ENCODE measurements around the gene CRB2.
"Not testable (repeated sequence)": the region's sequence is repeated elsewhere in the genome, so short reads cannot be mapped to it uniquely, and the experiment has no call there.

Gene CRB2

DNA sequence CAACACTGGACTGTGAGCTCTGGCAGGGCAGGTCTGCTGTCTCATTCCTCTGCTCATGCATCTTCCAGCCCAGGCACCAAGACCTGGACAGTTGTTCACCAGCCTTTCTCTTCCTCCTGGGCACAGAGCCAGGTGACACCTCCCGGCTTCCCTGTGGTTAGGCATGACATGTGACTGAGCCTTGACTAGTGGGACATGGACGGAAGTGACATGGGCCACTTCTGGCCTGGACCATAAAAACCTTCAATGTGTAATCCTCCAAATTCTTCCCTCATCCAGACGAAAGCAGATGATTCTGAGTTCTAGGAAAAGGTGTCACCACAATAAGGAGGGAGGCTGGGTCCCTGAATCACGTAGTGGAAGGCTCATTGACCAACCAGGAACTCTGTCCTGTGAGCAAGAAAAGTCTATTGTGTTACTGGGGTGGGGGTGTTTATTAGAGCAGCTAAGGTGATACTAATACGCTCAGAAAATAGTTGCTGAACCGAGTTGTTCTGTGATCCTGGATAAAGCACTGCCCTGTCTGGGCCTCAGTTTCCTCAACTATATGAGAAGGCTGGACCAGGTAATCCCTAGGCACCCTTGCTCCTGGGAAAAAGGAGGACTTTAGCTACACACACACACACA, 26.6 kb upstream of the CRB2 start:
- Histone ChIP-seq H3K9me3 (ENCODE audit: control insufficient read depth in 2 of 2, low read length in 2 of 2) (no peaks in the 10 kb centered on the region), H3K27ac (ENCODE audit: low read length) (no peak overlapping the region), H3K4me3 (ENCODE audit: low read length in 2 of 2) (no peak overlapping the region), H3K4me1 (ENCODE audit: control insufficient read depth, insufficient read depth, low read length) (peaks cover 3% of the 10 kb centered on the region), H3K9ac (ENCODE audit: low read length in 2 of 2) (no peak overlapping the region), H3K27me3 (ENCODE audit: control insufficient read depth in 1 of 2, insufficient read depth in 2 of 2, low read length in 2 of 2) (no peaks in the 10 kb centered on the region), H3K36me3 (ENCODE audit: control insufficient read depth in 2 of 2, insufficient read depth in 2 of 2, low read length in 2 of 2) (no peaks in the 10 kb centered on the region)

- no peak overlapping the region for H3K9ac ChIP-seq (ENCODE audit: low read length in 2 of 2)
- H3K4me3 ChIP-seq (ENCODE audit: low read length in 2 of 2), result no peak overlapping the region
- H3K36me3 ChIP-seq (ENCODE audit: control insufficient read depth in 2 of 2, insufficient read depth in 2 of 2, low read length in 2 of 2), result no peaks in the 10 kb centered on the region
- H3K9me3 ChIP-seq (ENCODE audit: control insufficient read depth in 2 of 2, low read length in 2 of 2), result no peaks in the 10 kb centered on the region
- no peak overlapping the region for H3K27ac ChIP-seq (ENCODE audit: low read length)
- H3K27me3 ChIP-seq (ENCODE audit: control insufficient read depth in 1 of 2, insufficient read depth in 2 of 2, low read length in 2 of 2), result no peaks in the 10 kb centered on the region
- H3K4me1 ChIP-seq (ENCODE audit: control insufficient read depth, insufficient read depth, low read length), result peaks cover 14% of the 10 kb centered on the region
Measured at GRCh38 chr9:123331346-123332060, 24.5 kb upstream of the CRB2 start.

GRCh38 chr9:123333058-123333669, 22.8 kb upstream of the CRB2 start:
- peaks cover 11% of the 10 kb centered on the region for H3K4me1 ChIP-seq (ENCODE audit: control insufficient read depth, insufficient read depth, low read length)

DNA sequence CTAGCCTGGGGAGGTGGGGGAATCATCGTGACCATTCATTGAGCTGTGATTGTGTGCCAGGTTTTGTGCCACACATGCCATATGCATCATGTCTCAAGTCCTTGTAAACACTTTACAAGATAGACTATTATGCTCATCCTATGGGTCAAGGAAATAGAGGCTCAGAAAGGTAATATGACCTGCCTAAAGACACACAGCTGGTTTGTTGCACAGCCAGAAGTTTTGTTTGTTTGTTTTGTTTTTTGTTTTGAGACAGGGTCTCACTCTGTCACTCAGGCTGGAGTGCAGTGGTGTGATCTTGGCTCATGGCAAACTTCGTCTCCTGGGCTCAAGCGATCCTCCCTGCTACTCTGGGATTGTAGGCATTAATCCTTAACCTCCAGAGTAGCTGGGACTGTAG, 21.4 kb upstream of the CRB2 start:
- H3K9me3 ChIP-seq (ENCODE audit: control insufficient read depth in 2 of 2, low read length in 2 of 2), result no peaks in the 10 kb centered on the region
- no peaks in the 10 kb centered on the region for H3K36me3 ChIP-seq (ENCODE audit: control insufficient read depth in 2 of 2, insufficient read depth in 2 of 2, low read length in 2 of 2)
- no peaks in the 10 kb centered on the region for H3K27me3 ChIP-seq (ENCODE audit: control insufficient read depth in 1 of 2, insufficient read depth in 2 of 2, low read length in 2 of 2)
- no peak overlapping the region for H3K27ac ChIP-seq (ENCODE audit: low read length)
- H3K9ac ChIP-seq (ENCODE audit: low read length in 2 of 2), result no peak overlapping the region
- peaks cover 18% of the 10 kb centered on the region for H3K4me1 ChIP-seq (ENCODE audit: control insufficient read depth, insufficient read depth, low read length)
- H3K4me3 ChIP-seq (ENCODE audit: low read length in 2 of 2), result no peak overlapping the region

More at GRCh38 chr9:123333058-123333669, 22.8 kb upstream of the CRB2 start:
- H3K9ac ChIP-seq (ENCODE audit: low read length in 2 of 2); H3K4me3 ChIP-seq (ENCODE audit: low read length in 2 of 2); H3K9me3 ChIP-seq (ENCODE audit: control insufficient read depth in 2 of 2, low read length in 2 of 2); H3K36me3 ChIP-seq (ENCODE audit: control insufficient read depth in 2 of 2, insufficient read depth in 2 of 2, low read length in 2 of 2); H3K27me3 ChIP-seq (ENCODE audit: control insufficient read depth in 1 of 2, insufficient read depth in 2 of 2, low read length in 2 of 2); H3K27ac ChIP-seq (ENCODE audit: low read length): not testable (repeated sequence)

- peak overlapping the region in 1 of 2 donors; percentile 5 for H3K9ac ChIP-seq (ENCODE audit: low read length in 2 of 2)
- H3K4me3 ChIP-seq (ENCODE audit: low read length in 2 of 2), result no peak overlapping the region
- peaks cover 25% of the 10 kb centered on the region for H3K4me1 ChIP-seq (ENCODE audit: control insufficient read depth, insufficient read depth, low read length)
- no peaks in the 10 kb centered on the region for H3K36me3 ChIP-seq (ENCODE audit: control insufficient read depth in 2 of 2, insufficient read depth in 2 of 2, low read length in 2 of 2)
- H3K27ac ChIP-seq (ENCODE audit: low read length), result peak overlapping the region; percentile 49
- H3K9me3 ChIP-seq (ENCODE audit: control insufficient read depth in 2 of 2, low read length in 2 of 2), result no peaks in the 10 kb centered on the region
- no peaks in the 10 kb centered on the region for H3K27me3 ChIP-seq (ENCODE audit: control insufficient read depth in 1 of 2, insufficient read depth in 2 of 2, low read length in 2 of 2)
Measured at GRCh38 chr9:123335193-123335985, 20.6 kb upstream of the CRB2 start.

GRCh38 chr9:123335986-123336329, 20.0 kb upstream of the CRB2 start:
- H3K27me3 ChIP-seq (ENCODE audit: control insufficient read depth in 1 of 2, insufficient read depth in 2 of 2, low read length in 2 of 2), result no peaks in the 10 kb centered on the region
- peaks cover 28% of the 10 kb centered on the region for H3K4me1 ChIP-seq (ENCODE audit: control insufficient read depth, insufficient read depth, low read length)
- H3K9me3 ChIP-seq (ENCODE audit: control insufficient read depth in 2 of 2, low read length in 2 of 2), result no peaks in the 10 kb centered on the region
- no peak overlapping the region for H3K4me3 ChIP-seq (ENCODE audit: low read length in 2 of 2)
- H3K27ac ChIP-seq (ENCODE audit: low read length), result no peak overlapping the region
- H3K9ac ChIP-seq (ENCODE audit: low read length in 2 of 2), result no peak overlapping the region
- no peaks in the 10 kb centered on the region for H3K36me3 ChIP-seq (ENCODE audit: control insufficient read depth in 2 of 2, insufficient read depth in 2 of 2, low read length in 2 of 2)

DNA sequence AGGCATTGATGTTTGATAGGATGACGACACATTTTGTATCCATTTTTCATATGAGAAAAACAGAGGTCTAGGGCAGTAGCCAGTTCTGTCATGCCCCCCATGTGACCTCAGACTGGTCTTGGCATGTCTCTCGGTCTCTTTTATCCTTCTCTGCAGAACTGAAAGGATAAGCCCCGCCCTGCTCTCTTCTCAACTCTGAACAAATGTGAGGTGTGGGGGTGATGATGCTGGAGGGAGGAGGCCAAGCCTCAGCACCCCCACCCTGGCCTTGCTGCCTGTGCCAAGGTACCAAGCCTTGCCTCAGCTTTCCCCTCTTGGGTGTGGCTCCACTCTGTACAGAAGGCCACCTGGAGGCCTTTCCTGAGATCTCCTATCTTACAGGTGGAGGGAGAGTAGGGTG, 19.5 kb upstream of the CRB2 start:
- Histone ChIP-seq H3K36me3 (ENCODE audit: control insufficient read depth in 2 of 2, insufficient read depth in 2 of 2, low read length in 2 of 2) (no peaks in the 10 kb centered on the region), H3K4me1 (ENCODE audit: control insufficient read depth, insufficient read depth, low read length) (peaks cover 28% of the 10 kb centered on the region), H3K27me3 (ENCODE audit: control insufficient read depth in 1 of 2, insufficient read depth in 2 of 2, low read length in 2 of 2) (no peaks in the 10 kb centered on the region), H3K4me3 (ENCODE audit: low read length in 2 of 2) (no peak overlapping the region), H3K9ac (ENCODE audit: low read length in 2 of 2) (no peak overlapping the region), H3K9me3 (ENCODE audit: control insufficient read depth in 2 of 2, low read length in 2 of 2) (no peaks in the 10 kb centered on the region), H3K27ac (ENCODE audit: low read length) (no peak overlapping the region)

GRCh38 chr9:123336959-123337358, 19.0 kb upstream of the CRB2 start:
- Histone ChIP-seq H3K36me3 (ENCODE audit: control insufficient read depth in 2 of 2, insufficient read depth in 2 of 2, low read length in 2 of 2) (no peaks in the 10 kb centered on the region), H3K4me3 (ENCODE audit: low read length in 2 of 2) (no peak overlapping the region), H3K9ac (ENCODE audit: low read length in 2 of 2) (no peak overlapping the region), H3K27me3 (ENCODE audit: control insufficient read depth in 1 of 2, insufficient read depth in 2 of 2, low read length in 2 of 2) (no peaks in the 10 kb centered on the region), H3K4me1 (ENCODE audit: control insufficient read depth, insufficient read depth, low read length) (peaks cover 28% of the 10 kb centered on the region), H3K9me3 (ENCODE audit: control insufficient read depth in 2 of 2, low read length in 2 of 2) (no peaks in the 10 kb centered on the region), H3K27ac (ENCODE audit: low read length) (no peak overlapping the region)

- peaks cover 28% of the 10 kb centered on the region for H3K4me1 ChIP-seq (ENCODE audit: control insufficient read depth, insufficient read depth, low read length)
- no peak overlapping the region for H3K4me3 ChIP-seq (ENCODE audit: low read length in 2 of 2)
- H3K27me3 ChIP-seq (ENCODE audit: control insufficient read depth in 1 of 2, insufficient read depth in 2 of 2, low read length in 2 of 2), result no peaks in the 10 kb centered on the region
- H3K9me3 ChIP-seq (ENCODE audit: control insufficient read depth in 2 of 2, low read length in 2 of 2), result no peaks in the 10 kb centered on the region
- H3K9ac ChIP-seq (ENCODE audit: low read length in 2 of 2), result no peak overlapping the region
- no peak overlapping the region for H3K27ac ChIP-seq (ENCODE audit: low read length)
- H3K36me3 ChIP-seq (ENCODE audit: control insufficient read depth in 2 of 2, insufficient read depth in 2 of 2, low read length in 2 of 2), result no peaks in the 10 kb centered on the region
Measured at GRCh38 chr9:123337971-123338370, 18.0 kb upstream of the CRB2 start.

DNA sequence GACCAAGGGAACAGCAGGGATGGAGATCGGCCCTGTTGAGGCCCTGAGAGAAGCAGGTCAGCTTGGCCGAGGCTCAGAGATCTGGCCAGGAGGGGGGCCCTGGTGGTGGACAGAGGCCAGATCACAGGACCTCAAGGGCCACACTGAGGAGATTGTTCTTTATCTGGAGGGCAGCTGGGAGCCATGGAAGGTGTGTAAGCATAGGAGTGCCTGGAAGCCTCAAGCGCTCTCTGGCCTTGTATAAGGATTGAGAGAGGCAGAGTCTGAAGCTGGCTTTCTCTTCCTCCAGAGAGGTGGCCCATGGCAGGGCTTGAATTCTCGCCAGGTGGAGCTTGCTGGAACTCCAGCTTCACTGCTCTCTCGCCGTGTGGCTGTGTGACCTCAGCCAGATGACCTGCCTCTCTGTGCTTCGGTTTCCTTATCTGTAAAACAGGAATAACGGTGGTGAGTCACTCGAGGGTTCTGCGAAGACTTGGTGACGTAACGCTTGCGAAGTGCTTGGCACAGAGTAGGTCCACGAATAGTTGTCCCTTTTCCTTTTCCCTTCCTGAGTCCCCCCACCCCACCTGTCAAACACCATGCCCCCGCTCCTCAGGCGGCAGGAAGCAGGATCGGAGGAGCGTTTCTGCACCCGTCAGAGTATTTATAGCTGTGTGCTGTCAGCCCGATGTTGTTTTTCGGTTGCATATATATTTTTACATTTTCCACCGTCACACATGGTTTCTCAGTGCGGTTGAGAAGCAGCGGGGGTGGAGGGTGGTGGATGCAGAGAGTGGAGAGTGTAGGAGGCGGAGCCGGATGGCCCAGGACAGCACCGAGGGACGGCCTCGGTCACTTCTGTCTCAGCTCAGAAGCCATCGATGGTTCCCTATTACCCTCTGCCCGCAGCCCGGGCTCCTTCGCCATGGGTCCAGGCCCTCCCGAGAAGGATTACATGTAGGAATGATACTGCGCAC, 17.0 kb upstream of the CRB2 start:
- no peak overlapping the region for H3K27ac ChIP-seq (ENCODE audit: low read length)

More for the DNA sequence above, 17.0 kb upstream of the CRB2 start:
- no peaks in the 10 kb centered on the region for H3K9me3 ChIP-seq (ENCODE audit: control insufficient read depth in 2 of 2, low read length in 2 of 2)
- H3K4me1 ChIP-seq (ENCODE audit: control insufficient read depth, insufficient read depth, low read length), result peaks cover 31% of the 10 kb centered on the region
- peak overlapping the region in 1 of 2 donors; percentile 39 for H3K9ac ChIP-seq (ENCODE audit: low read length in 2 of 2)
- H3K4me3 ChIP-seq (ENCODE audit: low read length in 2 of 2), result peak overlapping the region; percentile 26 to 44
- H3K36me3 ChIP-seq (ENCODE audit: control insufficient read depth in 2 of 2, insufficient read depth in 2 of 2, low read length in 2 of 2), result no peaks in the 10 kb centered on the region
- no peaks in the 10 kb centered on the region for H3K27me3 ChIP-seq (ENCODE audit: control insufficient read depth in 1 of 2, insufficient read depth in 2 of 2, low read length in 2 of 2)

Data from stomach smooth muscle (tissue), 2 donors.